ENCODE results near the gene SYCP2L.
"Not testable (repeated sequence)": the region's sequence is repeated elsewhere in the genome, so short reads cannot be mapped to it uniquely, and the experiment has no call there.

Gene SYCP2L

GRCh38 chr6:10886691-10887502 lies at the start of gene SYCP2L:
SYCP2L (plus strand) TSS chr6:10887052; CDS start chr6:10887127, 75 bp downstream.
- no peak for DNase-seq (ENCODE audit: low spot score)

DNA sequence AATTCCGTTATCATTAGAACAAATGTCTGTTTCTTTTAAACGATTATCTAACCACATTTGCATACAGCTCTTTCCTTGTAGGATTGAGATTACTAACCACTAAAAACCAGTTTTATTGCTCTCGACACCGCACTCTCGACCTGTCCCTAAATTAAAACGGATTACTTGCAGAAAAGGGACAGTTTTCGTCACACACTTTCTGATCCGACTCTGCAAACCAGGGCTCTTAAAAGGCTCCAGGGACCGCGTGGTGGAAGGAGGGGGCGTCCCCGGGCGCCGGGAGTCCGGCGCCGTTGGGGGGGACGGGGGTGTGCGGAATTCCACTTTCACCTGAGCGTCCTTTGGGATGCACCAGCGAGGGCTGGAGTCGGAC lies 49.2 kb upstream of the SYCP2L start:
- DNase-seq (ENCODE audit: low spot score) = peak; percentile 10

GRCh38 chr6:10837995-10838793 lies 48.7 kb upstream of the SYCP2L start, which contains the start of gene MAK:
MAK (minus strand) TSS chr6:10838539; CDS start chr6:10830648, 7,891 bp downstream.
- peak; percentile 88 for DNase-seq (ENCODE audit: low spot score)

DNA sequence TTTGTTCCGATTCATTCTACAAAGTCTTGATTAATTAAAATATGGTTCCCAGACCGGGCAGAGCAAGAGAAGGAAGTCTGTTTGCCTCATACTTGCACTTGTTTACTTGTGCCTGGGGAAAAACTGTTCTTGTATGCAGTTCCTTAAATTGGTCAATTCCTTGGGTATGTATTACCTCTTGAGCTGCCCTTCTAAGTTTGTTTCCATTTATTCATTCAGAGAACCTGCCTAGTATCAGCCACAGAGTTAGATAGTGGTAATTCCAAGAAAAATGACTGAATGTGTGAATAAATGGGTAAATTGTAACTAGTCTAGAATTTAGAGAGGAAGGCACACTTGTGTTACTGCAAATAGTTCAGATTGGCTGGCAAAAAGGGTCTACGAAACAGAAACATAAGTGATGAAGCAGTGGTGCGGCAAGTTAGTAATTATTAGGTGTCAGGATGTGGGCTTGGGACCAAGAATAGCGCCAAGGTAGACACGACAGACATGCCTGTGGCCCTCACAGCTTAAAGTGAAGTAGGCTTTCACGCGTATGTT lies 48.0 kb upstream of the SYCP2L start:
- DNase-seq (ENCODE audit: low spot score) = no peak

DNA sequence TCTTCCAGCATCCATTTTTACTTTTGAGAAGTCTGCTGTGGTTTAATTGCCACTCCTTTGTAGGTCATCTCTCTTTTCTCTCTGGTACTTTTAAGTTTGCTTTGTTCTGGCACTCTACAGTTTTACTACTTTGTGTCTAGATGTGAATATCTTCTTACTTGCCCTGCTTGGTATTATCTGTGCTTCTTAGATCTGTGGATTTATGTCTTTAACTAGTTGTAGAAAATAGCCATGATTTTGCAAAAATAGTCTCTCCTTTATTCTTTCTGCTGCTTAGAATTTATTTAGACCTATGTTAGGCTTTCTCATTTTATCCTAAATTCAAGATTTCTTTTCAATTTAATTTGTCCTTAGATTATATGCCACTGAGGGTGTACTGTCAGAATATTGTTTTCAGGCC lies 43.3 kb upstream of the SYCP2L start:
- no peak for DNase-seq (ENCODE audit: low spot score)

GRCh38 chr6:10847684-10848083 lies 39.2 kb upstream of the SYCP2L start:
- no peak for DNase-seq (ENCODE audit: low spot score)

DNA sequence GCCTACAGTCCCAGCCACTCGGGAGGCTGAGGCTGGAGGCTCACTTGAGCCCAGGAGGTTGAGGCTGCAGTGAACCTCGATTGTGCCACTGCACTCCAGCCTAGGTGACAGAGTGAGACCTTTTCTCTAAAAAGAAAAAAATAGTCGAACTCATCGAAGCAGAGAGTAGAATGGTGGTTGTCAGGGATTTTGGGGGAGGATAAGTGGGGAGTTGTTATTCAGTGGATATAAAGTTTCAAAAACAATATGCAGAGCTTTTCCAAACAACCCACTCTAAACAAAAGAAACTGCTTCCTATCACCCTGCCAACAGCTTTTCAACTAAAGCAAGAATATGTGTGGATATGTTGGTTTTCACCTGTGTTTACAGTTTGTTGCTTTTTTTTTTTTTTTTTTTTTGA lies 37.0 kb upstream of the SYCP2L start:
- DNase-seq (ENCODE audit: low spot score) = no peak

DNA sequence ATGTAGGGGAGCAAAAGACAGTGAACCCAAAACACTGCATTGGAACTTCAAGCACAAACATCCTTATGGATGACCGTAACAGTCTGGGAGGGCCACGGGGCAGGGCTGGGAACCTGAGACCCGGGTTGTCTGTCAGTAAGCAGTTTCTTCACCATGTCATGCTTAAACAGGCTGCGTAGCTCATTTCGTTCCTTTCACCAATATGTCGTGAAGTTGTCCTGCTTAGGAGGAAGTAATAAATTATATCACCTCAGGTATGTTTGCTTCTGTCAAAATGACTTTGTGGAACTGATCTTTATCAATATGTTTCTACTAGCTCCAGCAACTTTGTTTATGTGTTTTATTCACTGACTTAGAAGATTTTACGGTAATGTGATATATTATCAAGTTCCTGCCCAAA lies 36.1 kb upstream of the SYCP2L start:
- DNase-seq (ENCODE audit: low spot score) = no peak

GRCh38 chr6:10852361-10852960 lies 34.4 kb upstream of the SYCP2L start:
- DNase-seq (ENCODE audit: low spot score) = no peak

- DNase-seq (ENCODE audit: low spot score) = not testable (repeated sequence)
Measured at GRCh38 chr6:10853849-10854300, 33.0 kb upstream of the SYCP2L start.

GRCh38 chr6:10854922-10855632 lies 31.8 kb upstream of the SYCP2L start:
- DNase-seq (ENCODE audit: low spot score) = no peak

DNA sequence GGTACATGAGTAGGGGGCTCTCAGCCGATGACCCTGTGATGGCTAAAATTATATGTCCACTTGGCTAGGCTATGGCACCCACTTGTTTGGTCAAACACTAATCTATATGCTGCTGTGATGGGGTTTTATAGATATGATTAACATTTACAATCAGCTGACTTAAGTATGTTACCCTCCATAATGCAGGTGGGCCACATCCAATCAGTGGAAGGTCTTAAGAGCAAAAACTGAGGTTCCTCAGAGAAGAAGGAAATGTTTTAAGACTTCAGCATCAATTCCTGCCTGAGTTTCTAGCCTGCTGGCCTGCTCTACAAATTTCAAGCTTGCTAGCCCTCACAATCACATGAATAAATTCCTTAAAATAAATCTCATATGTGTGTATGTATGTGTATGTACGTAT lies 29.6 kb upstream of the SYCP2L start:
- DNase-seq (ENCODE audit: low spot score) = no peak

DNA sequence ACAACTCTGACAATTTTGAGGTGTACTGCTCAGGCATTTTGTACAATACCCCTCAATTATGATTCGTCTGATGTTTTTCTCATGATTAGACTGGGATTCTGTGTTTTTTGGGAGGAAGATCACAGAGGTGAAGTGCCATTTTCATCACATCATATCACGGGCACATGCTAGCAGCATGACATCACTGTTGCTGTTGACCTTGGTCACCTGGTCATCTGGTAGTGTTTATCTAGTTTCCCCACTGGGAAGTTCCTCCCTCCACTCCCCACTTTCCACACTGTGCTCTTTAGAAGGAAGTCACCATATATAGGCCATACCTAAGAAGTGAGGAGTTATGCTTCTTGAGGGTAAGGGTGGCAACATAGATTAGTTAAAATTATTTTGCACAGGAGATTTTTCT lies 25.8 kb upstream of the SYCP2L start:
- DNase-seq (ENCODE audit: low spot score) = no peak

DNA sequence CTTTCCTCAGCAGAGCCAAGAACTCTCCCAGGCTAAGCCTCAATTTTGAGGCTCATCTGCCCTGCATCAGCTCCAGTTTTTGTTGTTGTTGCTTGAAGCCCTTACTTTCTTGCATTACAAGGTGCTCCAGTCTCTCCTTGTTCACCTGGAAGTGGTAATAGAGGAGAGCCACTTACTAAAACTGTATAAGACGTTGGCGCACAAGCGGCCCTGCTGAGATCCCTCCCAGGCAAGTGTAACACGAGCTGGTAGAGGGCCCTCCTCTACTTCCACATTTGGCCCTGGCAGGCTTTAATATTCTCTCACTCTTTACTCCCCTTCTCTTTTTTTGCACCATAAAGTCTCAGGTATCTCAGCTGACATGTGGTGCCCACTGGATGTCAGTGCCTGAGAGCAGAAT lies 24.5 kb upstream of the SYCP2L start:
- no peak for DNase-seq (ENCODE audit: low spot score)

DNA sequence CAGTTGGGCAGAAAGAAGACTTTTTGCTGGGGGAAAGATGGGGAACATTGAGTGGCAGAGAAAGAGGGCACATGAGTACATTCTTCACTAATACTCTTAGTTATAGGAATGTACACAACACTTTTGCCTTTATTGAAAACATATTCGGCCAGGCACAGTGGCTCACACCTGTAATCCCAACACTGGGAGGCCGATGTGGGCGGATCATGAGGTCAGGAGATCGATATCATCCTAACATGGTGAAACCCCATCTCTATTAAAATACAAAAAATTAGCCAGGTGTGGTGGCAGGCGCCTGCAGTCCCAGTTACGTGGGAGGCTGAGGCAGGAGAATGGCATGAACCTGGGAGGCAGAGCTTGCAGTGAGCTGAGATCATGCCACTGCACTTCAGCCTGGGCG lies 23.8 kb upstream of the SYCP2L start:
- not testable (repeated sequence) for DNase-seq (ENCODE audit: low spot score)

DNA sequence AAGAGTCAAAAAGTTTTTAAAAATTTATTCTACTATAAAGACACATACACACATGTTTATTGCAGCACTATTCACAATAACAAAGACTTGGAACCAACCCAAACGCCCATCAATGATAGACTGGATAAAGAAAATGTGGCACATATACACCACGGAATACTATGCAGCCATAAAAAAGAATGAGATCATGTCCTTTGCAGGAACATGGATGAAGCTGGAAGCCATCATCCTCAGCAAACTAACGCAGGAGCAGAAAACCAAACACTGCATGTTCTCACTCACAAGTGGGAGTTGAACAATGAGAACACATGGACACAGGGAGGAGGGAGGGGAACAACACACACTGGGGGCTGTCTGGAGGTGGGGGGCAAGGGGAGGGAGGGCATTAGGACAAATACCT lies 20.1 kb upstream of the SYCP2L start:
- not testable (repeated sequence) for DNase-seq (ENCODE audit: low spot score)

DNA sequence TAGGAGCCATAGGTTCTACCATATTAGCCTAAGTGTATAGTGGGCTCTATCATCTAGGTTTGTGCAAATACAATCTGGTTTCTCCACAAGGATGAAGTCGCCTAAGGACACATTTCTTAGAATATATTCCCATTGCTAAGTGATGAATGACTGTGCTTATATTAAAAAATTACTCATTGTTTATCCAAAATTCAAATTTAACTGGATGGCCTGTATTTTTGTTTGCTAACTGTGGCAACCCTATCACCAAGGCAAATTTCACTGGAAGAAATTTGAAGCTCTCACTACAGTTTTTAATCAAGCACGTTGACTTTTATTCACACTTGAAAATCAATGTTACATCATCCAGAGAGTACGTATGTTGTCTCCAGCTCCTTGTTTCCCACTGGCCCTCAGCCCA lies 18.9 kb upstream of the SYCP2L start:
- DNase-seq (ENCODE audit: low spot score) = no peak

DNA sequence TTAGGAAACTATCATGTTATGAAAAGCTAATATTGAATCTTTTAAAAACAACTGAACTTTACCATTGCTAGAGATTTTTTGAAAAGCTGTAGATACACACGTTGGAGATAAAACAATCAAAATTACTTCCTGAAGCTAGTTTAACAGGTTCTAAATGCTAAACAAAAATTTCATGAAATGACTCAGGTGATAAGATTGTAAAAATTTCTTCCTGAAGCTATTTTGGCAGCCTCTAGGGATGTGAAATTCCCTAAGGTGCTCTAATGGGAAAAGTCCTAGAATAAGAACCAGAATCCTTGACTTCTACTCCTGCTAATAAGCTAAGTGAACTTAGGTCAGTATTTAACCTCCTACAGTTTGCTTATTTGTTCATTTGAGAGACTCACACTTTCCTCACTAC lies 13.5 kb upstream of the SYCP2L start:
- no peak for DNase-seq (ENCODE audit: low spot score)

DNA sequence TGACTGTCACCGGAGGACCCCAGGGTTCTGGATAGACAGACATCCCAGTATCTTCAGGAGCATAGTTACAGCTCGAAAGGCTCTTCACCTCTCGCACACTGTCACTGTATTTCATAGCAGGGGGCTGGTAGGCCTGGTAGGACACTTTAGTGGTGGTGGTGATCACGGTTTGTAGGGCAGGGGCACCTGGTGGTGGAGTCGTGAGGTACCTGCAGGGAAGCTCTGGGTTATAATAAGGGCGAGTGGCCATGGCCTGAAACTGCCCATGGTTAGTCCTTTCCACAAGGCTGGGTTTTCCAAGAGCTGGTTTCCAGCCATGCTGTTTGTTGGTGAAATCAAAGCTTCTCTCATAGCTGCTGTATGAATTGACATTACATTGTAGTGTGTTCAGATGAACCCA lies 12.6 kb upstream of the SYCP2L start:
- no peak for DNase-seq (ENCODE audit: low spot score)

DNA sequence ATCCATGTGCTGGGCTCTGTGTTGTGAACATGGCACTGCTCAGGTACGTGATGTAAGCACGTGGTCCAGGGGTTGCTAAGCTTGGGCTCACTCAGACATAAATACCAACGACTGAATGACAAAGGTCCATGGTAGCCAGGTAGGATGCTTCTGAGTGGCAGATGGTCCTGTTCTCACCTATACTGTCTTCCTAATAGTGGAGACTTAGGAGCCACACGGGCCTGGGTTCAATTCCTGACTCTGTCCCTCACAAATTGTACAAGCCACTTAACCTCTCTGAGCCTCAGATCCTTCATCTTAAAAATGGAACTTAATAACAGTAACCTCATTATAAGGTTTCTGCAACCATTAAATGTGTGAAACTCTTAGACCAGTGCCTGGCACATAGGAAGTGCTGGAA lies 11.8 kb upstream of the SYCP2L start:
- DNase-seq (ENCODE audit: low spot score) = no peak

DNA sequence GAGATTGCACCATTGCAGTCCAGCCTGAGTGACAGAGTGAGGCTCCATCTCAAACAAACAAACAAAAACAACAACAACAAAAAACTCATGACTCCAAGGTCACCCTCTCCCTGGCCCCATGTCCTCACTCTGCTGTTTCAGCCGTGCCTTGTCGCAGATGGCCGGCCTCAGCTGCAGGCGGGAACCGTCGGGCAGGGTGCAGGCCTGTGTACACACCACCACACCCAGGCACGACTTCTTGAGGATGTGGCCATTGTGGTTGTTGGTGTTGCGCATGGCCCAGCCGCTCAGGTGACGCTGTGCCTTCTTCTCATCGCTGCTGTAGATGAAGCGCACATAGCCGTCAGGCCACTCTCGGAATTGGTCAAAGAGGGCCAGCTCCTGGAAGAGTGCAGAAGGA lies 9.8 kb upstream of the SYCP2L start:
- no peak for DNase-seq (ENCODE audit: low spot score)

DNA sequence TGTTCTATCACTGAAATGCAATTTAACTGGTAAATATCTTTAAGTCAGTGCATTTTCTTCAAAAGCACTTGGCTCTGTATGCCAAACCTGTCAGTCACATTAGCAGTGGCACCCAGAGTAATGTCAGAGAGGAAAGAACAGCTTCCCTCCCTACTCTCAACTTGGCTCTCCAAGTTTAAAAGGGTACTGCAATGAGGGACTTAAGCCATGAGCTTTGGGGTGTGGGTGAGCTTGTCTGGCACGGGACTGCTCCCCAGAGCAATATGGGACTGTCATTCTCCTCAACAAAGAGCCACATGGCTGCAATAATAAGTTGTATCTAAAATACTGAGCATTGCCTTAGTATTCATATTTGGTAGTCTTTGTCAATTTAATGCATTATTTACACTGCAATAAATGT lies 9.0 kb upstream of the SYCP2L start:
- DNase-seq (ENCODE audit: low spot score) = no peak
